ENCODE data around the gene SPTB.

The SPTB gene

GRCh38 chr14:64704143-64704742, 175.5 kb downstream of the SPTB start, which contains the start of gene PLEKHG3:
Gene PLEKHG3, plus strand, starts transcription at chr14:64704424. Its CDS starts 23,208 bp downstream, at chr14:64727632.
- no peak for DNase-seq

- DNase-seq = no peak
These were observed 176.1 kb downstream of the SPTB start for GRCh38 chr14:64703395-64704142.

- DNase-seq = no peak
These were observed 177.0 kb downstream of the SPTB start for GRCh38 chr14:64702493-64703394.

- no peak for DNase-seq
These were observed 178.0 kb downstream of the SPTB start for GRCh38 chr14:64701660-64702059.

- DNase-seq = no peak
These were observed 178.8 kb downstream of the SPTB start for GRCh38 chr14:64700894-64701293.

GRCh38 chr14:64700290-64700689, 179.4 kb downstream of the SPTB start:
- DNase-seq = no peak

GRCh38 chr14:64698903-64699302, 180.8 kb downstream of the SPTB start:
- DNase-seq = peak in 1 of 2 donors; percentile 49

GRCh38 chr14:64696355-64696857, 183.3 kb downstream of the SPTB start:
- DNase-seq = no peak
